Stimulated activated CD4-positive, alpha-beta T cell treated with anti-CD3 and anti-CD28 coated beads, Interleukin-15, amount 100 ng/mL, for 48 hours (primary cell): ENCODE results near the gene PARVB.

Source experiments
- DNase-seq, 2 donors: peaks; one replicate each; pipeline ENCODE4 v3.0.0-alpha.2; 2020; ENCODE audit warnings: low read depth in 2 of 2

PARVB gene

GRCh38 chr22:44133901-44134571 lies 109.9 kb downstream of the PARVB start:
- DNase-seq = no peak

DNA sequence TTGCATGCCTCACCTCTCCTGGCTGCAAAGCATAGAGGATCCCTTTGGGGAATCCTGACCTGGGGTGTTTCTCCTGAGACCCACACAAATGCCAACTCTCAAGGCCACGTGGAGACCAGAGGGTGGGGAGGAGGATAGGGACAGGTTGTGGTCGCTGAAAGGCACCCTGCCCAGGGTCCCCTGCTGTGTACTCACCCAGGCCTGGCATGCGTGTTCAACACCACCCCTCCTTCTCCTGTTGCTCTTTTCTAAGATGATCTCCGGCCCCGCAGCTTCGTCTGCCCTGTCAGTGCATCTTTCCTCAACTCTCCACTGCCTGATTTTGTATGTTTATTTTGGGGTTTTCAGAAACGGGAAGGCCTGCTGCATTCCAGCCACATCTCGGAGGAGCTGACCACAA lies 112.0 kb downstream of the PARVB start:
- DNase-seq = no peak

DNA sequence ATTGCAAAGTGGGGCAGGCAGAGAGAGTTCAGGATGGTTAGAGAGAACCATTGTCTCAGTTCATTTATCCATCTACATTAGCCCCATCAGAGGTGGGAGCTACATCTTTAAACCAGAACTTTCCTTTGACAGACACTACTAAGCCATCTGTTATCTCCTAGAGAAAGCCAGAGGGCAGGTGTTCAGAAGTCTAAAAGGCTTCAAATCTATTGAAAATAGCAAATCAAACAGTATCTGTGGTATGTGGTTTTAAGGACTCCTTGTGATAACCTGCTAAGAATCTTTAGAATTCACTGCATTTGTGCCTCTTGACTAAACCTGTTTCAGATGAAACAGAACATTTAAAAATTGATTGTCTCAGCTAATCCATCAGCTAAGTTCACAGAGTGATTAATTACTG lies 112.7 kb downstream of the PARVB start:
- DNase-seq = no peak

- no peak for DNase-seq
Observed at GRCh38 chr22:44137415-44137814, 113.3 kb downstream of the PARVB start.

DNA sequence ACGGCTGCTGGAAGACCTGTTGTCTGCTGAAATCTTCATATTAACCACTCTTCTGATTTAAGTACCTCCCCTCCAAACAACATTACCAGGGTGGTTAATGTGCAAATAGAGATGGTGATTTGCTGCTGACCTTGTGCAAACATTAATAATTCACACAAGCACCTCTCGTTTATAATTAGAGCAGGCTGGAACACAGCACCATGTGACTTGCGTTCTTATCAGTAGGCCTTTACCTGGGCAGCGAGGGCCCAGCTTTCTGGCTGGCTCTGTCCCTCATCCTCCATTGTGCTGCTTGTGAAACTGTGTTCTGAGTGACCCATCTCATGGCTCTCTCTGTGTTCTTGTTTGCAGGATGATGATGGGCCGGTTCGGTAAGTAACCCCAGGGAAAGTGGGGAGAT lies 115.7 kb downstream of the PARVB start:
- no peak for DNase-seq

DNA sequence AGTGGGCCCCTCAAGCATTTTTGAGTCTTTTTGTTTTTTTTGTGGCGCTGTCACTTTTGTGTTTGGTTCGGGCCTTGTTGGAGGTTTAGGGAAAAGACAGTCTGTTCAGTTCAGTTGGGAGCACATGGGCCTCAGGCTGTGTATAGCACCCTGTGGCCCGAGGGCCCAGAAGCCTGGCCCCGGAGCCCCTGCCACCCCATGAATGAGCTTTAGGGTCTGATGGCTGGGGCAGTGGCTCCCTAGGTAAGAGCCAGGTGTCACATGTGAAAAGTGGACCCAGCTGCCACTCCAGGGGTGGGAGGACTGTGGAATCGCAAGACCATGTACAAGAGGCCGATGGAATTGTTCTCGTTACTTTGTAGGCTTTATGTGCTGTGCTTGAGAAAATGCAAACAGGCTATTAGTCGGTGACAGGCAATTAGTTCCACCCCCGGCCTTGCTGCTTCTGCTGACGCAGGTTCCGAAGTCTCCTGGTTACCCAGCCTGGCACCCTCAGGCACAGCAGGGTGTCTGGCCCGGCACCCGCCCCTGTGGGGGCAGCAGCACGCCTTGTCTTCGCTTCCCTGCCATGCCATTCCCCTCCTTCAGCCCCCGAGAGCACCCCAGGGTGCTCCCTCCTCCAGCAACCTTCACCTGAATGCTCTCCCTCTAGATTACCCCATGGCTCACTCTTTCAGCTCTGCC lies 118.5 kb downstream of the PARVB start:
- DNase-seq = no peak

GRCh38 chr22:44143105-44143474 lies 119.0 kb downstream of the PARVB start:
- DNase-seq = no peak

DNA sequence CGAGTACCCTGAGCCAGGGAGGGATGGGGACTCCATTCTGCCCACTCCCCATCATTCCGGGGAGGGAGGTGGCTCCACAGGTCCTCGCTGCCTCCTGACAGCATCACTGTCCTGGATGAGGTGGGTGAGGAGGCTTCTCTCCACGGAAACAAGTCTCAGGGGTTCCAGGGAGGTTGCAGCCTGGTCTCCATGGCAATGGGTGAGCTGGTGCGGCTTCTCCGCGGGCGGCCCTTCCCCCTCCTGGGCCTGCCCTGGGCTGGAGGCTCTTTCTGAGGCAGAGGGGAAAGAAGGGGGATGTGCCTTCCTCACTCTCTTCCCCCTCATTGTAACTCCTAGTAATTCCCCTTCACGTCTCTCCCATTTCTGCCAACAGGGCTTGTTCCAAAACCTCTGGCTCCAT lies 119.5 kb downstream of the PARVB start:
- DNase-seq = no peak

- no peak for DNase-seq
Observed at GRCh38 chr22:44144046-44144569, 120.0 kb downstream of the PARVB start.

DNA sequence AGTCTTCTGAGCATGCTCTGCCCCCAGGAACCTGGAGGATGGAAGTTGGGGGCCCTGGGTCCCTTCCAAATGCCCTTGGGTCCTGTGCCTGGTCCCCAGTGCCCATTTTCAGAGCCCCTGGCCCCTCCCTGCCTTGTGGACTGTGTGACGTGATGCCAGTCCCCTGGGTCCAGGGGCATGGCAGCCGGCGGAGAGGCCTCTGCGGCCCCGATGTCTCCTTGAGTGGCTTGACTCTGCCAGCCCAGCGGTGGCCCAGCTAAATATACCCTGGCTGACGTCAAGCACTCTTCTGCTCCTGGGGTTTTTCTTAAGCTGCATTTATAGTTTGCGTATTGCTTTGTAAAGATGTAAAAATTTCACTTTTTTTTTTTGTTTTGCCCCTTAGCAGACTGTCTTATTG lies 121.4 kb downstream of the PARVB start:
- no peak for DNase-seq

GRCh38 chr22:44146088-44146861 lies 122.2 kb downstream of the PARVB start:
- DNase-seq = no peak

DNA sequence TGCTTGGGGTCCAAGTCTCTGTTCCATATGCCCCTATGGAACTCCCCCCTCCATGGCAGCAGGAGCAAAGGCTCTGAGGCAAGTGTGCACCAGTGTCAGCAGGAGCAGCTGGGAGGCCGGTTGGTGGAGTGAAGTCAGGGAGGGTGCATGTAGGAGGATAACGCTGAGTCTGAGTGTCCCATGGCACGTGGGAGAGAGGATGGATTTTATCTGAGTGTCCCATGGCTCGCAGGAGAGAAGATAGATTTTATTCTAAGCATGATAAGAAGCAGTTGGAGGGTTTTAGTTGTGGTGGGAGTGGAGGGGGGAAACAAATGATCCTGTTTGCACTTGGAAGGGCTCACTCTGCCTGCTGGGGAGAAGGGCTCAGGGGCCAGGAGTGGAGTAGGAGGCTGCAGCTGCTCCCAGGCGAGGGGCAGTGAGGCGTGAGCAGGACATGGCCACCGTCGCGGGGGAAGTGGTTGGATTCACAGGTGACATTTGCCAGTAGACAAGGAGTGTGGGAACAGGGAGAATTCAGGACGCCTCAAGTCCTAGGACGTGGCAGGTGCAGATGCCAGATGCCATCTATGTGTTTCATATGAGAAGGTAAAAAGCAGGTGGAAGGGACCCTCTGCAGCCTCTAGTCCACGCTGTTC lies 123.0 kb downstream of the PARVB start:
- DNase-seq = no peak

- DNase-seq = no peak
Observed at GRCh38 chr22:44147821-44148574, 123.9 kb downstream of the PARVB start.

- no peak for DNase-seq
Observed at GRCh38 chr22:44151676-44152075, 127.6 kb downstream of the PARVB start.

DNA sequence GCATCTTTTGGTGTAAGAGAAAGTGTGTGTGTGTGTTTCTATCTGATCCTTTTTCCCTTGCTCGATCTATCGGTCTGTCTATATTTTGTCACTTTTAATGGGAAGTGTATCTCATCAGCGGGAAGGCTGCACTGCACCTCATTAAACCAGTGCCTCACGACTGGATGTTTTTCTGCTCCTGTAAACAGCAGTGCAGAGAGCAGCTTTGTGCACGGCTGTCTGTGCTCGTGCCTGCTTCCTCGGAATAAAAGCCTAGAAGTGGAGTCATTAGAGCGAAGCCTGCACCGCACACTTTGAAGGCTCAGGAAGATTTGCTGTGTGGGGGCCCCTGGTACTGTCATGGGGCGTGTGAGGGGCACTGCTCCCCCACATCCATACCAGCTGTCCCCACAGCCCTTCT lies 129.6 kb downstream of the PARVB start:
- no peak for DNase-seq

DNA sequence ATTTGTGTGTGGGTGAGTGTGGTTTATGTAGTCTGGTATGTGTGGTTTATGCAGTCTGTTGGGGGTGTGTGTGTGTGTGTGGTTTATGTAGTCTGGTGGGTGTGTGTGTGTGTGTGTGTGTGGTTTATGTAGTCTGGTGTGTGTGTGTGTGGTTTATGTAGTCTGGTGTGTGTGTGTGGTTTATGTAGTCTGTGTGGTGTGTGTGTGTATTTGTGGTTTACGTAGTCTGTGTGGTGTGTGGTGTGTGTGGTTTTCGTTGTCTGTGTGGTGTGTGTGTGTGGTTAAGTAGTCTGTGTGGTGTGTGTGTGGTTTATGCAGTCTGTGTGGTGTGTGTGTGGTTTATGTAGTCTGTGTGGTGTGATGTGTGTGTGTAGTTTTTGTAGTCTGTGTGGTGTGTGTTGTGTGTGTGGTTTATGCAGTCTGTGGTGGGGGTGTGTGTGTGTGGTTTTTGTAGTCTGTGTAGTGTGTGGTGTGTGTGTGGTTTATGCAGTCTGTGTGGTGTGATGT lies 130.4 kb downstream of the PARVB start:
- DNase-seq = no peak

DNA sequence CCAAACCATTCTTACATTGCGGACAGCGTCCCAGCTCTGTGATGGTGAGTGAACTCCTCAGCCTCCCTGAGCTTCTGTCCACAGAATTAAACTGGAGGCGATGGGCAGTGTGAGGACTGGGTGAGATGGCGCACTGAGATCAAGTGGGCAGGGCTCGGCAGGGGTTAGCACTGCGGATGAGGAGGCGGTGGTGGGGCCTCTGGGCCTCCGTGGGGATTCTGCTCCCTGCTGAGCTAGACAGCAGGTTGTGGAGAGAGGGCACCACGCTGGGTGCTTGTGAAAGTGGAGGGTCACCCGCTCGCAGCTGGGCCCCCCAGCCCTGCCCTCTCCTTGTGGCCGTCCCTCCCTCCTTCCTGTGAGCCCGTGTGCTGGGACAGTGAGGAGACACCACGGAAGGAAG lies 131.0 kb downstream of the PARVB start:
- DNase-seq = no peak

- DNase-seq = no peak
Observed at GRCh38 chr22:44157916-44158618, 134.0 kb downstream of the PARVB start.

- DNase-seq = no peak
Observed at GRCh38 chr22:44158816-44159215, 134.7 kb downstream of the PARVB start.

- no peak for DNase-seq
Observed at GRCh38 chr22:44159221-44159620, 135.1 kb downstream of the PARVB start.

- DNase-seq = no peak
Observed at GRCh38 chr22:44159811-44160210, 135.7 kb downstream of the PARVB start.
